SK-N-SH (cell line): Measurements from ENCODE around the gene NPW. TPM values are rescaled to one million over a fixed set of nuclear protein-coding genes. Genes with fewer than 3 reads are reported as not detected.
A peak's percentile ranks its signal among the peaks of the same experiment; 100 is the strongest.

Experiments used
- CTCF ChIA-PET: fragments of 300-600, 350-600 bp; formaldehyde crosslinking; extraction: SDS; loops from one replicate; lab custom pipeline; 2021; lab: Yijun Ruan, JAX
- POLR2A ChIA-PET: fragments of 350-600 bp; sonication (Branson Sonifier 250); formaldehyde crosslinking; extraction: SDS; loops from one replicate; lab custom pipeline; 2020; ENCODE audit warnings: antibody characterized with exemption, inconsistent platforms; lab: Yijun Ruan, JAX
- DNase-seq: peaks from one replicate; pipeline ENCODE4 v3.0.0; 2012
- H2AFZ ChIP-seq: fragments of 200-600 bp; sonication (generic); 2 replicates; pipeline ENCODE4 v1.8.1; 2016; ENCODE audit warnings: antibody characterized with exemption, mild to moderate bottlenecking, low read depth
- H3F3A ChIP-seq: fragments of 200-600 bp; sonication (generic); replicated peaks from 2 replicates; pipeline ENCODE3; 2016; ENCODE audit warnings: antibody characterized with exemption, mild to moderate bottlenecking; ENCODE audit not compliant: insufficient read depth
- H3K27ac ChIP-seq, 2 experiments: fragments of 200-500 bp in 1 of 2; fragments of 200-600 bp in 1 of 2; sonication (Bioruptor generic) in 1 of 2; sonication (generic), shearing (Covaris generic) in 1 of 2; 2 replicates each; pipeline versions ENCODE4 v1.5.1 to v1.6.1; 2014 to 2016; ENCODE audit warnings: low read depth in 2 of 2, inconsistent platforms in 1 of 2, low read length in 1 of 2, mild to moderate bottlenecking in 1 of 2, mixed read lengths in 1 of 2
- H3K27me3 ChIP-seq: fragments of 200-600 bp; sonication (generic), shearing (Covaris generic); 2 replicates; pipeline ENCODE4 v1.6.1; 2016; ENCODE audit warnings: mixed run types; ENCODE audit not compliant: insufficient read depth
- H3K36me3 ChIP-seq, 2 experiments: fragments of 200-500 bp in 1 of 2; fragments of 200-600 bp in 1 of 2; sonication (Bioruptor generic) in 1 of 2; sonication (generic) in 1 of 2; replicated peaks in 1 of 2; 2 replicates each; pipeline versions ENCODE3 to v1.5.1; 2014 to 2016; ENCODE audit warnings: low read length in 1 of 2, mild to moderate bottlenecking in 1 of 2; ENCODE audit not compliant: insufficient read depth in 2 of 2, control insufficient read depth in 1 of 2
- H3K4me1 ChIP-seq, 2 experiments: fragments of 200-500 bp in 1 of 2; fragments of 200-600 bp in 1 of 2; sonication (Bioruptor generic) in 1 of 2; sonication (generic), shearing (Covaris generic) in 1 of 2; 2 replicates each; pipeline versions ENCODE4 v1.5.1 to v1.6.1; 2014 to 2016; ENCODE audit warnings: low read depth in 1 of 2, low read length in 1 of 2, mixed run types in 1 of 2; ENCODE audit not compliant: insufficient read depth in 2 of 2, control insufficient read depth in 1 of 2
- H3K4me2 ChIP-seq: fragments of 200-600 bp; sonication (generic), shearing (Covaris generic); 2 replicates; pipeline ENCODE4 v1.6.1; 2017; ENCODE audit warnings: mixed run types
- H3K4me3 ChIP-seq, 2 experiments: fragments of 200-500 bp in 1 of 2; fragments of 200-600 bp in 1 of 2; sonication (Bioruptor generic) in 1 of 2; sonication (generic), shearing (Covaris generic) in 1 of 2; 2 replicates each; pipeline versions ENCODE4 v1.5.1 to v1.8.1; 2014 to 2016; ENCODE audit warnings: low read depth in 2 of 2, inconsistent platforms in 1 of 2, low read length in 1 of 2, mild to moderate bottlenecking in 1 of 2, mixed read lengths in 1 of 2, moderate library complexity in 1 of 2
- H3K79me2 ChIP-seq: fragments of 200-600 bp; sonication (generic); 2 replicates; pipeline ENCODE4 v1.8.1; 2017; ENCODE audit warnings: mild to moderate bottlenecking; ENCODE audit not compliant: insufficient read depth
- H3K9ac ChIP-seq: fragments of 200-600 bp; sonication (generic); 2 replicates; pipeline ENCODE4 v1.6.1; 2017; ENCODE audit warnings: mixed run types
- H3K9me2 ChIP-seq: fragments of 200-600 bp; sonication (generic); 2 replicates; pipeline ENCODE4 v1.6.1; 2017; ENCODE audit warnings: mixed run types
- H3K9me3 ChIP-seq: fragments of 200-600 bp; sonication (generic); 2 replicates; pipeline ENCODE4 v1.6.1; 2017; ENCODE audit warnings: mixed run types, mild to moderate bottlenecking, moderate library complexity
- H4K20me1 ChIP-seq: fragments of 200-600 bp; sonication (generic); 2 replicates; pipeline ENCODE4 v1.6.1; 2017; ENCODE audit warnings: mild to moderate bottlenecking, mixed run types; ENCODE audit not compliant: insufficient read depth
- CHD2 ChIP-seq: fragments of 150-350 bp; IDR thresholded peaks from 2 replicates; pipeline ENCODE4 v1.6.1; 2018; ENCODE audit warnings: low read length; ENCODE audit not compliant: partially characterized antibody
- CTCF ChIP-seq: fragments of 200-600 bp; sonication (generic); IDR thresholded peaks from 2 replicates; pipeline ENCODE4 v1.6.1; 2017; ENCODE audit warnings: antibody characterized with exemption, mild to moderate bottlenecking, moderate library complexity
- FOSL2 ChIP-seq: IDR thresholded peaks from 2 replicates; pipeline ENCODE4 v1.4.0; 2012; ENCODE audit warnings: low read depth, mild to moderate bottlenecking, moderate library complexity, borderline replicate concordance
- FOXJ3 ChIP-seq: sonication (generic); formaldehyde crosslinking; IDR thresholded peaks from 2 replicates; pipeline ENCODE4 v1.5.1; 2020; ENCODE audit warnings: mild to moderate bottlenecking, missing genetic modification reagents
- GABPA ChIP-seq: IDR thresholded peaks from 2 replicates; pipeline ENCODE4 v1.4.0; 2012; ENCODE audit warnings: low read depth, mild to moderate bottlenecking
- IRF3 ChIP-seq: fragments of 150-350 bp; IDR thresholded peaks from 2 replicates; pipeline ENCODE4 v1.6.1; 2016; ENCODE audit warnings: mild to moderate bottlenecking, low read depth, low read length
- JUND ChIP-seq: IDR thresholded peaks from 2 replicates; pipeline ENCODE4 v1.4.0; 2012
- MEF2A ChIP-seq: IDR thresholded peaks from 2 replicates; pipeline ENCODE4 v1.4.0; 2012; ENCODE audit warnings: low read depth, borderline replicate concordance
- NFIC ChIP-seq: IDR thresholded peaks from 2 replicates; pipeline ENCODE4 v1.4.0; 2012; ENCODE audit warnings: borderline replicate concordance
- RAD21 ChIP-seq: IDR thresholded peaks from 2 replicates; pipeline ENCODE4 v1.6.1; 2012; ENCODE audit warnings: mild to moderate bottlenecking, low read length
- RXRA ChIP-seq: IDR thresholded peaks from 2 replicates; pipeline ENCODE4 v1.4.0; 2012; ENCODE audit warnings: low read depth, mild to moderate bottlenecking, borderline replicate concordance
- SIN3A ChIP-seq: IDR thresholded peaks from 2 replicates; pipeline ENCODE4 v1.6.1; 2012; ENCODE audit warnings: low read depth, mild to moderate bottlenecking, low read length, moderate library complexity, borderline replicate concordance
- TCF12 ChIP-seq: IDR thresholded peaks from 2 replicates; pipeline ENCODE4 v1.4.0; 2012
- USF1 ChIP-seq: IDR thresholded peaks from 2 replicates; pipeline ENCODE4 v1.4.0; 2012; ENCODE audit warnings: low read depth, borderline replicate concordance
- YY1 ChIP-seq: IDR thresholded peaks from 2 replicates; pipeline ENCODE4 v1.4.0; 2012; ENCODE audit warnings: low read depth, mild to moderate bottlenecking
- ZBTB33 ChIP-seq: IDR thresholded peaks from 2 replicates; pipeline ENCODE4 v1.4.0; 2012; ENCODE audit warnings: low read depth, borderline replicate concordance
- WGBS: methylation state at CpG from one replicate; pipeline ENCODE4 v1.1.6; 2017; ENCODE audit warnings: low lambda C conversion rate; 5-methylcytosine and 5-hydroxymethylcytosine counted together
- polyA plus RNA-seq, 3 experiments: library from polyadenylated mRNA; depleted of rRNA; stranded (reverse); fragments of >200 nt; gene quantifications; 2 replicates each; pipeline ENCODE4 v1.2.3, GENCODE V29; 2012

NPW gene
- polyA plus RNA-seq, 1 of the 3 experiments (the other 2 are of a cell fraction), result 1.1 TPM

- H3K4me3 ChIP-seq, result peak overlapping the region; percentile 75 to 88
- peak overlapping the region in 1 of 2 experiments; percentile 93; a peak in 2 of 4 replicates for H3K27ac ChIP-seq
- peak overlapping the region; percentile 93 for H3K9ac ChIP-seq
- peaks cover 29% of the 10 kb centered on the region for H3K79me2 ChIP-seq
- ChIA-PET CTCF (interaction anchor here (1.2 to 3.7 kb wide), 4 partner anchors 11 to 181 kb away, joined by 3 to 19 read pairs (median 9); partner anchors contain the start of gene GFER), POLR2A (interaction anchor here (1.0 to 1.3 kb wide), 3 partner anchors 12 to 200 kb away, joined by 4 to 8 read pairs (median 5); partner anchors contain the start of genes EME2, GFER and MRPS34)
- no peaks in the 10 kb centered on the region for H3K9me3 ChIP-seq
- H3K27me3 ChIP-seq, result no peaks in the 10 kb centered on the region
- H4K20me1 ChIP-seq, result no peaks in the 10 kb centered on the region
- H3F3A ChIP-seq, result peaks cover 4% of the 10 kb centered on the region
- H3K4me1 ChIP-seq, result peaks cover 0 to 9% of the 10 kb centered on the region in 2 experiments; a peak in 1 of 4 replicates
- TF ChIP-seq USF1, result no peak
- no peak for TF ChIP-seq SIN3A
- no peak for TF ChIP-seq MEF2A
- TF ChIP-seq RAD21, result no peak
- TF ChIP-seq FOXJ3 (CRISPR knock-in tag), result no peak
- TF ChIP-seq ZBTB33, result no peak
- peak overlapping the region; percentile 87 for H3K4me2 ChIP-seq
- peak; percentile 58 for DNase-seq
- H2AFZ ChIP-seq, result no peak overlapping the region
- H3K9me2 ChIP-seq, result no peaks in the 10 kb centered on the region
- H3K36me3 ChIP-seq, result peaks cover 7 to 35% of the 10 kb centered on the region in 2 experiments
- WGBS, result 1% methylated on average over 16 of the region's 22 CpGs
These were observed 47.1 kb upstream of the NPW start for GRCh38 chr16:1972490-1972877.

- H2AFZ ChIP-seq, result no peak overlapping the region
- TF ChIP-seq YY1 (no peak), RXRA (no peak), CTCF (no peak), FOSL2 (no peak), FOXJ3 (CRISPR knock-in tag) (no peak), IRF3 (no peak), JUND (no peak), GABPA (no peak), MEF2A (no peak), TCF12 (no peak), CHD2 (no peak), NFIC (no peak)
- no peak overlapping the region for H3K9ac ChIP-seq
- peaks cover 29% of the 10 kb centered on the region for H3K79me2 ChIP-seq
- H3K4me1 ChIP-seq, result peaks cover 0 to 9% of the 10 kb centered on the region in 2 experiments; a peak in 1 of 4 replicates
- ChIA-PET POLR2A (no interaction called here), CTCF (no interaction called here)
- no peak for DNase-seq
- H3K36me3 ChIP-seq, result peaks cover 7 to 46% of the 10 kb centered on the region in 2 experiments
- no peak overlapping the region for H3K4me3 ChIP-seq
- H3F3A ChIP-seq, result peaks cover 4% of the 10 kb centered on the region
- no peaks in the 10 kb centered on the region for H4K20me1 ChIP-seq
- H3K4me2 ChIP-seq, result 0 out of 2 replicates have a peak overlapping the region, but pooled peaks have one; percentile 87
- H3K9me3 ChIP-seq, result no peaks in the 10 kb centered on the region
- 81% methylated on average over 14 of the region's 16 CpGs for WGBS
- no peak overlapping the region for H3K27ac ChIP-seq
- no peaks in the 10 kb centered on the region for H3K9me2 ChIP-seq
- no peaks in the 10 kb centered on the region for H3K27me3 ChIP-seq
These were observed 46.0 kb upstream of the NPW start for GRCh38 chr16:1973461-1974156.
